Activated CD4-positive, alpha-beta T cell treated with anti-CD3 and anti-CD28 coated beads for 4 hours (primary cell): ENCODE data around the gene DYNC1LI1.

Experiments
- DNase-seq, 2 donors: peaks; one replicate each; pipeline ENCODE4 v3.0.0-alpha.2; 2020

The DYNC1LI1 gene

GRCh38 chr3:32570421-32571191, at the start of gene DYNC1LI1:
DYNC1LI1 (minus strand) TSS chr3:32570858; CDS start chr3:32570770, 88 bp downstream.
- DNase-seq, result peak; percentile 91 to 92

GRCh38 chr3:32619395-32619794, 48.7 kb upstream of the DYNC1LI1 start:
- DNase-seq, result no peak

- DNase-seq, result no peak
Measured at GRCh38 chr3:32616267-32616962, 45.8 kb upstream of the DYNC1LI1 start.

- DNase-seq, result no peak
Measured at GRCh38 chr3:32614956-32615355, 44.3 kb upstream of the DYNC1LI1 start.

- DNase-seq, result no peak
Measured at GRCh38 chr3:32613183-32613582, 42.5 kb upstream of the DYNC1LI1 start.

GRCh38 chr3:32612547-32612946, 41.9 kb upstream of the DYNC1LI1 start:
- DNase-seq, result no peak

DNA sequence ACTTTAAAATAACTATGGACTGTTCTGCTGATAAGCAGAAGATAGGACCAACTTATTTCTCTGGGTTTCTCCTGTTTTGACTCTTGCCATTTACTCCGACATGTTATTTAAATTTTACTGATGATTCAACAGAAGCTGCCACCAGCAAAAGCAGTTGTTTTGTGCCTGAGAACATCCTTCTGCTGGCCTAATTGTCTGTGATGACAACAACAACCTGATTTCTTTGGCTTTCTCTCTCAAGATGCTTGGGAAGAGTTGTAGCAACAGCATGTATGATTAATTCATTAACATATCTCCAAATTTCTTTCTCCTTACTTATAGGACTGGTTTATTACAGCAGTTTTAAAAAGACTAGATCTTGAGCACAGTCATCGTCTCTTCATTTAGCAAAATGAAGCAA, 36.9 kb upstream of the DYNC1LI1 start:
- DNase-seq, result no peak

DNA sequence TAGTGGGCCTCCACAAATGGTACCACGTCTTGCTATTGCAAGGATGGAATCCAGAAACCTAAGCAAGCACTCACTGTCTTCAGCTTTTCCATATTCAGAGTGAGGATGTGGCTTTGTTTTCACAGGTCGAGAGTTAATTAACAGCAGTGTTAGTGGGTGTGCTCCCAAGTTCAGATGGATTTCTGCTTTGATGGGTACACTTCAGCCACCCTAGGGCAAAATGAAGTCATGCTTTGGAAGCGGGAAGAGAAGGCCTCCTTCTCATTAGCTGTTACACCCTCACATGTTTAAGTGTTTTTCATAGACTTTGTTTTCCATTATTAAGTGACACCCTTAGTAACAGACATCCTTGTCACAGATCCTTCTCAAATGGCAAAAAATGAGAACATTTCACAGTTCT, 36.3 kb upstream of the DYNC1LI1 start:
- no peak for DNase-seq

GRCh38 chr3:32606277-32606676, 35.6 kb upstream of the DYNC1LI1 start:
- DNase-seq, result no peak

DNA sequence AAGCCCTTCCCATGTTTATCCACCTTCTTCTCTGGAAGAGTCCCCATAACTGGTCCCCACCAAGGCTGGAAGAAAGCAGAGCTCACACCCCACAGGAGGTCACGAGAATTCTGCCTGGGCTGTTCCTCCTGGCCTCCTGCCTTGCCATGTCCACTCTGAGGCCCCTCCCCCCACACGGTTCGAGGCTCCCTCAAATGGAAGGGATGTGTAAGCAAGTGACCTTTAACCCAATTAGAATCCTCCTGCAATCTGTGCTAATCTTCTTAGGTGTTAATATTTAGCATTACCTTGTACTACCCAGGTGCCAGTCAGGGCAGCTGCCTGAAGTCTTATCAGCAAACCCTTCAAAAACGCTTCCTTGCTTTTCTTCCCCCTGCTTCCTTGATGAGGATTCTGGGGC, 32.4 kb upstream of the DYNC1LI1 start:
- DNase-seq, result no peak

- no peak for DNase-seq
Measured at GRCh38 chr3:32602206-32602605, 31.5 kb upstream of the DYNC1LI1 start.

GRCh38 chr3:32601722-32602121, 31.1 kb upstream of the DYNC1LI1 start:
- DNase-seq, result no peak

- no peak for DNase-seq
Measured at GRCh38 chr3:32597656-32598055, 27.0 kb upstream of the DYNC1LI1 start.

DNA sequence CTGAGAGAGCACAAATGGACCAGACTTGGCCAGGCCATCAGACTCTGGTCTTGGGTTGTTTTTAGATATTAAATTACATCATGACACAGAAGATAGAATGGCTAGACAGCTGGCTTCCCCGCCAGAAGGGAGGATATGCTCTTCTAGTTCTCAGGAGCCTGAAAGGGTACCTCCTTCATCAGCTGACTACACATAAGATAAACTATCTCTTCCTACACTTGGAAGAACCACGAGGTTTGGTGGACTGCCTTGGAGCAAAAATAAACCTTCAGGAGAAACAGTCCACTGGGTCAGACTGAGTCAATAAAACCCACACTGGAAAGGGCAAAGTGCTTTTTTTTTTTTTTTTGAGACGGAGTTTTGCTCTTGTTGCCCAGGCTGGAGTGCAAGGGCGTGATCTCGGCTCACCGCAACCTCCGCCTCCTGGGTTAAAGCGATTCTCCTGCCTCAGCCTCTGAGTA, 26.3 kb upstream of the DYNC1LI1 start:
- DNase-seq, result no peak

GRCh38 chr3:32596282-32596908, 25.7 kb upstream of the DYNC1LI1 start:
- DNase-seq, result no peak

DNA sequence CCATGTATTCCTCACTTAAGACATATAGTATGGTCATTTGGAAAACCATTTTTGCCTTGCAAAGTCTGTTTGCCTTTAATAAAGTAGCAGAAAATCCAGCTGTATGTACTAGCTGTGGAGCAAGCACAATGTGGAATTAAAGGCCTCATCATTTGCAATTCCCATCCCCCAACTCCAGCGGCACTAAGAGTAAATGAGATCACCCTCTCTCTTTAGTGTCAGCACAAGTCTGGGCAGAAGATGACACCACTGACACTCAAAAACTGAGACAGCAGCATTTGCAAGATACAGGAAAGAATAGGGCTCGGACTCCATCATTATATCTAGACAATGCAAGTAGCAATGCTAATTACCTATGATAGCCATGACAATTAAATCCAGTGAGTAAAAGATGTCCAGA, 24.7 kb upstream of the DYNC1LI1 start:
- no peak for DNase-seq

- DNase-seq, result no peak
Measured at GRCh38 chr3:32593903-32594525, 23.4 kb upstream of the DYNC1LI1 start.

DNA sequence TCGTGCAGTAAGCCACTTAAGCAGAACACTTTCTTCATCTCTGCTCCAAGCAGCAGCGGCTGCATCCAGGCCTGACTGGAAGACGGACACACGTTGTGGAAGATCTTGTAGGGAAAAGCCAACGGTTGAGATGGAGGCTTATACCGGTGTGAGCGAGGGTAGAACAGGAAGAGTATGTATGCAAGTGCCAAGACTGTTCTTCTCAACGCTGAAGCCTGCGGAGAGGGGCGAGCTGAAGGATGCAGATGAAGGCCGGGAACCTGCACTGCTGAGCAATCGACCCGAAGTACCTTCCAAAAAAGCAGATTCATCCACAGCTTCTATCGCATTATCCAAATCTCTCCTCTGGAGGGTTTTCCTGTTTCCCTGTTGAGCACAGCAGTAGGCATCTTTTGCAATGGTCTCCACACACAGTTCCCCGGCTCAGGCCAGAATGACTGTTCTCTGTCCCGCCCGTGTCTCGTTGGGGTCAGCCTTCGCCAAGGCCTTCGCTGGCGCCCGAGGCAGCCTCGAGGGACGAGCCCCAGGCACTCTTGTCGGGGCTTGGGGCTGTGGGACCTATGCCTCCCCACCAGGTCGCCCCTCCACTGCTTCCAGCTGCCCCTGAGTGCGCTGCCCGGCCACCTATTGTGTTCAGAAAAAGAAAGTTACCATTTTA, 22.2 kb upstream of the DYNC1LI1 start:
- no peak for DNase-seq

DNA sequence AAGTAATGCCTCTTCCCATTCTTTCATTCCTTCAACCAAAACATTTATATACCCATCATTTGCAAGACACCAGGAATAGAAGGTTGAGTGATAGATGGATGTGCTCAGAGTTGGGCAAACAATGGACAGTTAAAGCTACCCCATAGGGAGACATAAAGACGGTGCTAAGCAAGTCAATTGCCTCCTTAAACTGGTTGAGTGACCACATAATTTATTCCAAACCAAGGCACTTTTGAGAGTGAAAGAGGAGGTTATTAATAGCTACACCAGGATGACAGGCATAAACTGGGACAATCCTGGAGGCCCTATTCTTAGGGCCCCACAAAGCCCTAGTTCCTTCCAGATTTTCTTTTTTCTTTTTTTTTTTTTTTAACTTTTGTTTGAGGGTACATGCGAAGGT, 21.4 kb upstream of the DYNC1LI1 start:
- no peak for DNase-seq

- DNase-seq, result no peak
Measured at GRCh38 chr3:32591186-32591585, 20.5 kb upstream of the DYNC1LI1 start.

- DNase-seq, result no peak
Measured at GRCh38 chr3:32586356-32586755, 15.7 kb upstream of the DYNC1LI1 start.

GRCh38 chr3:32584660-32585059, 14.0 kb upstream of the DYNC1LI1 start:
- DNase-seq, result no peak

- no peak for DNase-seq
Measured at GRCh38 chr3:32583708-32584107, 13.1 kb upstream of the DYNC1LI1 start.
